NCI-H2196 (cell line): Measurements from ENCODE around the gene CDC45.
"Not testable (repeated sequence)": the region's sequence is repeated elsewhere in the genome, so short reads cannot be mapped to it uniquely, and the experiment has no call there.

Source experiments
- DNase-seq: peaks from one replicate; lab custom pipeline; 2025; ENCODE audit not compliant: unreplicated experiment; lab: John Stamatoyannopoulos, UW

CDC45 gene

DNA sequence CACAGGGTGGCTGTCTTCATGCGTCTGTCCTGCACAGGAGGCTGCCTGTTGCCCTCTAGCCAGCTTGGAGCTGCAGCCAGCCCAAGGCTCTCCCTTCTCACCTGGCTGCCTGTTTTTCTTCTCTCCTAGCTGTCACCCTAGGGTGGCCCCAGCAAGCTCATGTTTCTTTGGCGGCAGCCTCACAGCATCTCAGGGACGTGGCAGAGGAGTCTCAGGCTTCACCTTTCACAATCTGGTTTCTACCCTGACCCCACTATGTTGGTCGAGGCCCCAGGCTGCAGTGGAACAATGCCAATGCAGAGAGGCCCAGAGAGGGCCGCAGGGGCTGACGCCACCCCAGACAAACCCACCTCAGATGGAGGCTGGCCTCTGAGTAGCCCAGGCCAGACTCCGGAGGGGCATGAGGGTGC, 47.0 kb downstream of the CDC45 start:
- DNase-seq: no peak

DNA sequence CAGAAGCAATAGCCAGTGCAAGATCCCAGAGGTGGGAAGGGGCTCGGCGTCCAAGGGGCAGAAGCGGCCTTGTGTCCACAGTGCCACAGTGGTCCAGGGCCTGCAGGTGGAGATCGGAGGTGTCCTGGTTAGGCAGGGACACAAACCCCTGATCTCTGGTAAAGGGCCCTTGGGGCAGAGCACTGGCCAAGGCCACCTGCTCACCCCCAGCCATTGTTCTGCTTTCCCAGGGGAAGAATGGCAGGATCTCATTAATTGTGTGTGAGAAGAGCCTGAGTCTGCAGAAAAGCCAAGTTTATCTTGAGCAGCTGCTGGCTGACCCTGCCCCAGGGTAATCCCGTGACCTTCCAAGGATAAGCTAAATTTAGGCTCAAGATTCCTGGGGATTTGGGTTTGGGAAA, 47.6 kb downstream of the CDC45 start:
- DNase-seq: no peak

DNA sequence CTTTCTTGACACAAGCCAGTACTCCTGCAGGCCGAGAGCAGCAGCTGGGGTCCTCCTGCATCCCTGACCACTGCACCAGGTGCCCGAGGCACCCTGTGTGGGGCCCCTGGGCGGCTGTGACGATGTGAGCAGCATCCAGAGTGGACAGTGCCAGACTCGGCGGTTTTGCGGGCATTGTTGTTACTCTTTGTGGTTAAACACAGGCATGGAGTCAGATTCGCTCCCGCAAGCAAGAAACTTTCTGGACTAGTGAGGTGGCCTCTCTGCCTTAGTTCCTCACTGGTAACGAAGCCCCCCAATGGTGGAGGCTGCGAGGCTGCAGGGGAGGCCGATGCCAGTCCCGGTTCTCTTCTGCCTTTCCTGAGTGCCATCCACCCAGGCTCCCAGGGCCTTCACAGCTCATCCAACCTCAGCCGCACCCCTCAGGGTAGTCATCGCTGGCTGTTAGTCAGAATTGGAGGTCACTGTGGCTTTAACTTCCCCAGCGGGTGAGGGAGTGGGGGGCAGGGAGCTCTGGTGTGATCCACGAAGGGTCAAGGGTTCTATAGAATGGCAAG, 48.2 kb downstream of the CDC45 start:
- no peak for DNase-seq

DNA sequence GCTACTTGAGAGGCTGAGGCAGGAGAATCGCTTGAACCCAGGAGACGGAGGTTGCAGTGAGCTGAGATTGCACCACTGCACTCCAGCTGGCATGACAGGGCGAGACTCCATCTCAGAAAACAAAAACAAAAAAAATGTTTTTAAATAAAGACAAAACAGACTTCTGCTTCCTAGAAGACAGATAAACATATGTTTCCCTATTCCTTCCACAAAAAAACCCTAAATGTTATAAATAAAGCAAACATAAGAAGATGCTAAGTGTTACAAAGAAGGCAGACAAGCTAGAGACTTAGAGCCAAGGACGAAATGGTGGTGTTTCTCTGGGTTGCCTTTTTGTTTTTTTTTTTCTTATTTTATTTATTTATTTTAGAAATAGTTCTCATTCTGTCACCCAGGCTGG, 50.1 kb downstream of the CDC45 start:
- DNase-seq: no peak

DNA sequence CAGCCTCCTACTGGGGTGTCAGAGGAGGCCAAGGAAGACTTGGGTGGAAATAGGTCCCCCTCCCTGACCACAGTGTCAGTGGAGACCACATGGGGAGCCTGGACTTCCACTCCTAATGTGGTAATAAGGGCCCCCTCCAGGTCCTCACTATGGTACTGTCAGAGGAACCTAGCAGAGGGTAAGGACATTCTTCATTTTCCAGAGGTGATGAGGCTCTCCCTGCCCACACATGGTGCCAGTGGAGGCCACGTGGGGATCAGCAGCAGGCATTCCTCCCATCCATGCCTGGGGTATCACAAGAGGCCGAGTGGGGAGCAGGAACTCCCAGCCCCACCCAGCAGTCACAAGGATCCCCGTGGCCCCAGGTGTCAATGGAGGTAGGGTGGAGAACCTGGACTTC, 51.0 kb downstream of the CDC45 start:
- DNase-seq: no peak

DNA sequence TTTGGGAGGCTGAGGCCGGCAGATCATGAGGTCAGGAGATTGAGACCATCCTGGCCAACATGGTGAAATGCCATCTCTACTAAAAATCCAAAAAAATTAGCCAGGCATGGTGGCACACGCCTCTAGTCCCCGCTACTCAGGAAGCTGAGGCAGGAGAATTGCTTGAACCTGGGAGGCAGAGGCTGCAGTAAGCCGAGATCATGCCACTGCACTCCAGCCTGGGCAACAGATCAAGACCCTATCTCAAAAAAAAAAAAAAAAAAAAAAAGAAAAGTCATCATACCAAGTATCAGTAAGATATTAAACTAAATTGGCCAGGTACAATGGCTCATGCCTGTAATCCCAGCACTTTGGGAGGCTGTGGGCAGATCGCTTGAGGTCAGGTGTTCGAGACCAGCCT, 51.6 kb downstream of the CDC45 start:
- DNase-seq: not testable (repeated sequence)

DNA sequence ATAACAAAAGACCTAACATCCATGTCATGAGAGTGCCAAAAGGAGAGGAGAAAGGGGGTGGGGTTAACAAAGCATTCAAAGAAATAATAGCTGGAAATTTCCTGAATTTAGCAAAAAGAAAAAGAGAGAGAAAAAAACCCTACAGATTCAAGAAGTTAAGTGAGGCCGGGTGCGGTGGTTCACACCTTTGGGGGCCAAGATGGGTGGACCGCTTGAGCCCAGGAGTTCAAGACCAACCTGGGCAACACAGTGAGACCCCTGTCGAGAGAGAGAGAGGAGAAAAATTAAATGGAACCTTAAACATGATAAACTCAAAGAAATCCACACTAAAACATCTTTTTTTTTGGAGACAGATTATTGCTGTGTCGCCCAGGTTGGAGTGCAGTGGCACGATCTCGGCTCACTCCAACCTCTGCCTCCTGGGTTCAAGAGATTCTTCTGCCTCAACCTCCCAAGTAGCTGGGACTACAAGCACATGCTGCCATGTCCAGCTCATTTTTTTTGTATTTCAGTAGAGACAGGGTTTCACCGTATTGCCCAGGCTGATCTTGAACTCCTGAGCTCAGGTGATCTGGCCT, 53.4 kb downstream of the CDC45 start:
- DNase-seq: no peak

DNA sequence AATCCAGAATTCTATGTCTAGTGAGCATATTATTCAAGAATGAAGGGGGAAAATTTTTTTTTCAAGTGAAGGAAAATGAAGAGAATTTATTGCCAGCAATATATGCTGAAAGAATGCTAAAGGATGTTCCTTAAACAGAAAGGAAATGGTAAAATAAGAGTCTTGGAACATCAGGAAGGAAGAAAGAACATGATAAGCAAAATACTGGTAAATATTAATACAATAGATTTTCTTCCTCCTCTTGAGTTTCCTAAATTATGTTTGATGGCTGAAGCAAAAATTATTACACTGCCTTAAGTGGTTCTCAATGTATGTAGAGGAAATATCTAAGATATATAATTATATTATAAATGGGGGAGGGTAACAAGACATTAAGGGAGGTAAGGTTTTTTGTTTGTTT, 54.1 kb downstream of the CDC45 start:
- no peak for DNase-seq

DNA sequence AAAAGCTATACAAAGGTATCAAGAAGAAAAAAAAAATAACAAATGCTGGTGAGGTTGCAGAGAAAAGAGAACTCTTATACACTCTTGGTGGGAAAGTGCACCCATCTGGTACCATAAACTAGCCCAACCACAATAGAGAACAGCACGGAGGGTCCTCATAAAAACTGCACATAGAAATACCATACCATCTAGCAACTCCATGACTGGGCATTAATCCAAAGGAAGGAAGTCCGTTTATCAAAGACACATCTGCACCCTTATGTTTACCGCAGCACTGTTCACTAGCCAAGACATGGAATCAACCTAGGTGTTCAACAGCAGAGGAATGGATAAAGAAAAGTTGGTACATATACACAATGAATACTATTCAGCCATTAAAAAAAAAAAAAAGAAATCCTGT, 55.3 kb downstream of the CDC45 start:
- no peak for DNase-seq

DNA sequence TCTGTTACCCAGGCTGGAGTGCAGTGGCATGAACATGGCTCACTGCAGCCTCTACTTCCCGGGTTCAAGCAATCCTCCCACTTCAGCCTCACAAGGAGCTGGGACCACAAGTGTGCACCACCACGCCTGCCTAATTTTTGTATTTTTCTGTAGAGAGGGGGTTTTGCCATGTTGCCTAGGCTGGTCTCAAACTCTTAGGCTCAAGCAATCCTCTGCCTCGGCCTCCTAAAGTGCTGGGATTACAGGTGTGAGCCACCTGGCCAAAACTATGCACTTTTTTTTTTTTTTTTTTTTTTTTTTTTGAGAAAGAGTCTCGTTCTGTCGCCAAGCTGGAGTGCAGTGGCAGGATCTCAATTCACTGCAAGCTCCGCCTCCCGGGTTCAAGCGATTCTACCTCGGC, 56.8 kb downstream of the CDC45 start:
- no peak for DNase-seq

DNA sequence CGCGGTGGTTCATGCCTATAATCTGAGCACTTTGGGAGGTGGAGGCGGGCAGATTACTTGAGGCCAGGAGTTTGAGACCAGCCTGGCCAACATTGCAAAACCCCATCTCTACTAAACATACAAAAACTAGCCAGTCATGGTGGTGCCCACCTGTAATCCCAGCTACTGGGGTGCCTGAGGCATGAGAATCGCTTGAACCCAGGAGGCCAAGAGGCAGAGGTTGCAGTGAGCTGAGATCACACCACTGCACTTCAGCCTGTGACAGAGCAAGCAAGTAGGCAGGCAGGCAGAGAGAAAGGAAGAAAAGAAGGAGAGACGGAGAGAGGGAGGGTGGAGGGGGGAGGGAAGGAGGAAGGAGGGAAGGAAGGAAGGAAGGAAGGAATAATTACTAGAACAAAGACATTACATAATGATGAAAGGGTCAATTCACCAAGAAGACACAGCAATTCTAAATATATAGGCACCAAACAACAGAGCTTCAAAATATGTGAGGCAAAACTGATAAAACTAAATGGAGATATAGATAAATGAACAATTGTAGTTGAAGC, 58.3 kb downstream of the CDC45 start:
- DNase-seq: no peak

DNA sequence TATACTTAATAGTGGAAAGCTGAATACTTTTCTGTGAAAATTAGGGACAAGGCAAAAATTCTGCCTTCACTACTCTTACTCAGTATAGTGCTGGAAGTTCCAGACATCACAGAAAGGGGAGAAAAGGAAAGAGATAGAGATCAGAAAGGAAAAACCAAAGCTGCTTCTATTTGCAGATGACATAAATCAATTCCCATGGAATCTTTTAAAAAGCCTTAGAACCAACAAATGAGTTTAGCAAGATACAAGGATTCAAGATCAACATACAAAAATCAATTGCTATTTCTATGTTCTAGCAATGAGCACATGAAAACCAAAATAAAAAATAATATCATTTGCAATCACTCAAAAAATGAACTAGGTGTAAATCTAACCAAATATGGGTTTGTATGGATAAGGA, 60.7 kb downstream of the CDC45 start:
- no peak for DNase-seq

DNA sequence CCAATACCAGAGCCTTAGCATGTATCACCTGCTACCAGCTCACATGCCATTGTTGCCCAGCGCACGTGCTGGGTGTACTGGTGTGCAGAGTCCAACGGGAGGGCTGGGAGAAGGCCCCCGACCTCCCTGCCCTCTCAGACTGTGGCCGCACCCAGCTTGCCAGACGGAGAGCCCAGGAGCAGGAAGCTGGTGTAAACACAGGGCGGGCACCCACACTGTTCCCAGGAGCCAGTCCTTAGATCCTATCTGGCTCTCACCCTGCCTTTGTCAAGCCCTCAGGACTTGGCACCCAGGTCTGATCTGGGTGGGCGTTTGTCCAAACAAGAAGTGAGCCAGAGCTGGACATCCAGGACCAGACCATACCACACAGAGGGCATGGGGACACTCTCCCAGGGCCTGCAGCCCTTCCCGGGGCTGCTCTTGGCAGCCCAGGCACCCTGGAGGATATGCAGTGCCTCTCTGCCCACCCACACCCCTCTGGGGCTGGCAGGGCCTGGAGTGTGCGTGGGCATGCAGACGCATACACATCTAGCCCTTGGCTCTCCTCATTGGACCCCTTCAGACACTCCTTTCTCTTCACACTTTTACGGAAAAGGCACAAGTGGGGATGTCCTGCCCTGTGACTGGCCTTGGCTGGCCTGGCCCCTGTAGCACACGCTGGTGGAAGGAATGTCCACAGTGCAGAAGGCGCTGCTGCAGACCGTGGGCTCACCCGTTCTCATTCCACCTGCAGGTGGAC, 64.4 kb downstream of the CDC45 start:
- no peak for DNase-seq

DNA sequence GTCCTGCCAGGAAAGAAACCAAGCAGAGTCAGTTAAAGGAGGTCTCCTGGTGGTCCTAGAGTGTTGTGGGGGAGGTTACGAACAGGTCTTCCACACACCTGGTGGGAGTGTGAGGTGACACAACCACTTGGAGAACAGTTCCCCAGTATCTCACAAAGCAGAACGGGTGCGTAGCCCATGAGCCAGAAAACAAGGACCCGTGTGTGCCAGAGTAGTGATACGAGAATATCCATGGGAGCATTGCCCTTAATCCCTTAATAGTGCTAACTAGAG, 66.2 kb downstream of the CDC45 start:
- no peak for DNase-seq

DNA sequence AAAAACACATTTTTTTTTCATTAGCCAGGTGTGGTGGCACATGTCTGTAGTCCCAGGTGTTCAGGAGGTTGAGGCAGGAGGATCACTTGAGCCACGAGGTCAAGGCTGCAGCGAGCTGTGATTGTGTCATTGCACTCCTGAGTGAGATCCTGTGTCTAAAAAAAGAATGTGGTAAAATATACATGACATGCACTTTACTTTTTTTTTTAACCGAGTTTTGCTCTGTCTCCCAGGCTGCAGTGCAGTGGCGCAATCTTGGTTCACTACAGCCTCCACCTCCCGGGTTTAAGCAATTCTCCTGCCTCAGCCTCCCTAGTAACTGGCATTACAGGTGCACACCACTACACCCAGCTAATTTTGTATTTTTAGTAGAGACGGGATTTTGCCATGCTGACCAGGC, 67.0 kb downstream of the CDC45 start:
- no peak for DNase-seq

DNA sequence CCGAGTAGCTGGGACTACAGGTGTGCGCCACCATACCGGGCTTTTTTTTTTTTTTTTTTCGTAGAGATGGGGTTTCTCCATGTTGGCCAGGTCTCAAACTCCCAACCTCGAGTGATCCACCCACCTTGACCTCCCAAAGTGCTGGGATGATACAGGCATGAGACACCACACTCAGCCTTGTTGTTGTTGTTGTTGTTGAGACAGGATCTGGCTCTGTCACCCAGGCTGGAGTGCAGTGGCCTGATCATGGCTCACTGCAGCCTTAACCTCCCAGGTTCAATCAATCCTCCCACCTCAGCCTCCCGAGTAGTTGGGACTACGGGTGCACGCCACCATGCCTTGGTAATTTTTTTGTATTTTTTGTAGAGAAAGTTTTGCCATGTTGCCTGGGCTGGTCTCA, 67.9 kb downstream of the CDC45 start:
- no peak for DNase-seq

DNA sequence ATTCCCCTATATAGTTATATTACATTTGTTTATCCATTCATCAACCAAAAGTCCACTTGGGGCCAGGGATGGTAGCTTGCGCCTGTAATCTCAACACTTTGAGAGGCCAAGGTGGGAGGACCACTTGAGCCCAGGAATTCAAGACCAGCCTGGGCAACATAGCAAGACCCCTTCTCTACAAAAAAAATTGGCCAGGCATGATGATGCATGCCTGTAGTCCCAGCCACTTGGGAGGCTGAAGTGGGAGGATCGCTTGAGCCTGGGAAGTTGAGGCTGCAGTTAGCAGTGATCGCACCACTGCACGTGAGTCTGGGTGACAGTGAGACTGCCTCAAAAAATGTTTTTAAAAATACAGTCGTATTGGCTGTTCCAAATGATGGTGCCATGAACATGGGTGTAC, 68.7 kb downstream of the CDC45 start:
- DNase-seq: not testable (repeated sequence)

DNA sequence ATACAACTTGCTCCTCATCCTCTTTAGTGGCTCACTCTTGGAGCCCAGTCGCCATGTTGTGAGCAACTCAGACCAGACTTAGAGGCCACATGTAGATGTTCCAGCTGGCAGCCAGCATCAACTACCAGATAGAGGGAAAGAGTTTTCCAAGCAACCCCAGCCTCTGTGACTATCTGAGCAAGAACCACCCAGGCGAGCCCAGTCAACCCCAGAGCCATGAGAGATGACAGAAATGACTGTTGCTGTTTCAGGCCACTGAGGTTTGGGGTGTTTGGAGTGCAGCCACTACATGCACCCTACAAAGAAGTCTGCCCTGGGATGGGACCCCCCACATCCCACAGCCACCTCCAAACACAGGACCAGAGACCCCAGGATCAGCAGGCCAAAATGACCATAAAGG, 69.2 kb downstream of the CDC45 start:
- DNase-seq: no peak

DNA sequence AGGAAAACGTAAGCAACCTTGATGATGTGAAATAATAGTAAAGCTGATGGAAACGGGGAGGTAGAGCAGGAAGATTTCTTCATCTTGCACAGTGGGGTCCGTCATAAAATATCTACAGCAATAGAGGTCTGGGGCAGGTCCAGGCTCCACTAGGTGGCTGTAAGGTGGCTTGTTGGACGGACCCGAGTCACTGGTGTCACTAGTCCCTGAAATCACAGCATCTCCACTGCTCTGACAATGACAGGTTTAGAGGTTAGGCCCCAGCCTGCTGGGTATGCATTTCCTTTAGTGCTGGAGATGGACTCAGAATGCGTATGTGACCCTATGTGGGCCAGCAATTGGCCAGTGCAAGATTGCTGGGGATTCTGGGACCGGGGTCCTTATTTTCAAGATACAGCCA, 69.7 kb downstream of the CDC45 start:
- DNase-seq: no peak

DNA sequence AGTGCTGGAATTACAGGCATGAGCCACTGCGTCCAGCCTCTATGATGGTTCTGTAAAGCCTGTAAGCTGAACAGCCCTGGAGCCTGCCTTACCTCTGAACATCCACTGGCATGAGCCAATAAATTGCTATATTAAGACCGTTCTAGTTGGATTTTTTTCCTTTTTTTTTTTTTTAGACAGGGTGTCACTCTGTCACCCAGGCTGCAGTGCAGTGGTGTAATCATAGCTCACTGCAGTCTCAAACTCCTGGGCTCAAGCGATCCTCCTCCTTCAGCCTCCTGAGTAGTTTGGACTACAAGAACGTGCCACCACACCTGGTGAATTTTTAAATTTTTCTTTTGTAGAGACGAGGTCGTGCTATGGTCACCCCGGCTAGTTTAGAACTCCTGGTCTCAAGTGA, 70.7 kb downstream of the CDC45 start:
- no peak for DNase-seq

DNA sequence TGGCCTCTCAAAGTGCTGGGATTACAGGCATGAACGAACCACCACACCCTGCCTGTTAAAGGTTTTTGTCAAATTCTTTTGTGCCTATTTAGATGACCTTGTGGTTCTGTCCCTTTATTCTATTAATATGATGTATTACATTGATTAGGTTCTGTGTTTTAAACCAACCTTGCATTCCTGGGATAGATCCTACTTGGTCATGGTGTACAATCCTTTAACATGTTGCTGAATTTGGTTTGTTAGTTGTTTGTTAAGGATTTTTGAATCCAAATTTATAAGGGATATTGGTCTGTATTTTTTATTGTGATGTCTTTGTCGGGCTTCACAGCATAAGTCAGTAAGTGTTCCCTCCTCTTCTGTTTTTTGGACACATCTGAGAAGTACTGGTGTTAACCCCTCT, 73.5 kb downstream of the CDC45 start:
- DNase-seq: no peak

DNA sequence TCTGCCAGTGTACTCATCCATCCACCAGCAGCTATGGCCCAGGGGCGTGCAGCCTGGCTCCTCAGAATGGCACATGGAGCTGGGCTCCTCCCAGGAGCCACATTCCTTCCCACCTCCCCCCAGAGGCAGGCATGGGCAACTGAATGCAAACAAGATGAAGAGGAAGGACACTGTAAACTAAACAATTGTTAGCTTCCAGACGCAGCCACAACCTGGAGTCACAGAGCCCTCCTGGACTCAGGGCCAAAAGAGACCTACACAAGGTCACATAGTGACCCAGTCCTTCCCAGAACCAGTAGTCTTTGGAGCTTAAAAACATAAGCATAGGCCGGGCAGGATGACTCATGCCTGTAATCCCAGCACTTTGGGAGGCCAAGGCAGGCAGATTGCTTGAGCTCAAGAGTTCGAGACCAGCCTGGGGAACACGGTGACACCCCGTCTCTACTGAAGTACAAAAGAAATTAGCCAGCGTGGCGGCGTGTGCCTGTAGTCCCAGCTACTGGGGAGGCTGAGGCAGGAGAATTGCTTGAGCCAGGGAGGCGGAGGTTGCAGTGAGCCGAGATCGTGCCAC, 75.2 kb downstream of the CDC45 start:
- no peak for DNase-seq
